Vagina (tissue), 2 donors: ENCODE results near the gene GP1BB.

Experiments used
- CTCF ChIP-seq, 3 experiments: fragments of 450-650 bp in 2 of 3; fragments of 200-600 bp in 1 of 3; sonication (generic) in 1 of 3; IDR thresholded peaks; one replicate each; pipeline ENCODE4 v1.5.1; 2017 to 2019; ENCODE audit warnings: antibody characterized with exemption in 3 of 3, mild to moderate bottlenecking in 2 of 3, moderate library complexity in 2 of 3
- POLR2A ChIP-seq, 2 donors: fragments of 450-650 bp; IDR thresholded peaks; one replicate each; pipeline ENCODE4 v1.6.1; 2017; ENCODE audit warnings: antibody characterized with exemption in 2 of 2, mild to moderate bottlenecking in 2 of 2, moderate library complexity in 2 of 2
- POLR2AphosphoS5 ChIP-seq, 2 donors: sonication (generic); formaldehyde crosslinking; IDR thresholded peaks; one replicate each; pipeline ENCODE4 v1.9.0; 2017; ENCODE audit warnings: antibody characterized with exemption in 2 of 2, mild to moderate bottlenecking in 2 of 2, low read depth in 1 of 2; ENCODE audit not compliant: insufficient read depth in 1 of 2

- TF ChIP-seq CTCF (IDR thresholded peaks at IDR 0.05) (no peak), POLR2A (IDR thresholded peaks at IDR 0.05) (no peak), POLR2AphosphoS5 (IDR thresholded peaks at IDR 0.05; ENCODE audit: insufficient read depth in 1 of 2, low read depth in 1 of 2) (no peak)
These were observed 22.4 kb upstream of the GP1BB start for GRCh38 chr22:19700790-19701419.
